HG03469 (cell line): ENCODE measurements around the gene DHRS11.

Experiments used
- ATAC-seq: cut with Tn5 transposase; IDR thresholded peaks from one replicate; pipeline ENCODE4 v1.9.1; 2021; ENCODE audit warnings: mild to moderate bottlenecking, moderate library complexity, moderate number of reproducible peaks; ENCODE audit not compliant: unreplicated experiment

DHRS11 gene

DNA sequence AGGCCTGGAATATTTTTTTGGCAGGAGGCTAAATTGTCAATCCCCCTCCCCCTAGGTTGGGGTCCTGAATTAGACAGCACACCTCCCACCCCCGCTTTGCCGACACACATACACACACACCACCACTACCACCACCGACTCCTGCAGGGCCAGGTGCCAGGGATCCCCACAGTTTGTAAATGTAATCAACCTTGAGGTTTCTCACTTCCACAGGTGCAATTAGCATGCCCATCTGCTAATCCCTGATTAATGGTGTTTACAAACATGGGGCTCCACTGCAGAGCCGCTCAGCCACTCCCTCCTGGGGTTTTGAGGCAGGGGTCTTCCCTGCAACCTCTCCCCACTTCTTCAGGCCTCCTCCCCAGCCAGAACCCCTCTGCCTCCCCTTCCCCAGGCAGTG, 21.5 kb downstream of the DHRS11 start:
- ATAC-seq: no peak

DNA sequence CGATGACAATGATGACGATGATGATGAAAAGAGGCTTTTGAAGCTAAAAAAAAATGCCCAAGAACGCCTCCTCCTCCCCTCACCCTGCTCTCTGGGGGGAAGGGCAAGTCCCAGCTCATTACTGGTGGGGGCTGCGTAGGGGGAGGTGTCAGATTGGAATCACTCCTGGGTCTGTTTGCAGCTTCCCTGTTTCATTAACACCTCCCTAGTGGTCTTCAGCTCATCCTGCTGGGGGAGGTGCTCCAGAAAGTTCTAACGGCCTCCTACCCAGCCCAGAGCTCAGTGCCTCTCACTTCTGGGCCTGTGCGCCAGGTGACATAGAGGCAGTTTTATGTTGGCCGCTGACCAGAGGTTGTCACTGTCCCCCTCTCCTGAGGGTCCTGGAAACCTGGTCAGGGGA, 22.4 kb downstream of the DHRS11 start:
- no peak for ATAC-seq

- no peak for ATAC-seq
These were observed 23.3 kb downstream of the DHRS11 start for GRCh38 chr17:36614933-36615332.

- ATAC-seq: no peak
These were observed 24.7 kb downstream of the DHRS11 start for GRCh38 chr17:36616061-36617029.

GRCh38 chr17:36617773-36618172, 26.1 kb downstream of the DHRS11 start:
- ATAC-seq: no peak

DNA sequence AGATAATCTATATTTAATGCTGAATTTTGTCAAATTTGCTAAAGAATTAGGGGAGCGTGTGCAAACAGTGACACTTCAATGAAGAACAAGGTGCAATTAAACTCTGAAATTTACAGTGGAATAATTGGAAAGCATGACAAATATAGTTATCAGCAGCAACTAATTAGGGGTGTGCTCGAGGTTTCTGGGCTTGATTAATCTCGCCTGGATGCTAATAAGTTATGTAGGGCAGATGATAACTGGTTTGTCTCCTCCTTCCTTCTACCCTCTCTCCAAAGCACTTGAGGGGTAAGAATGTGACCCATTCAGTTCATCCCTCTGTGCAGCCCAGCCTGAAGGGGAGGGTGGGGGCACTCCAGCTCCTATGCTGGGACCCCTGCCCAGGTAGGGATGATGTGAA, 31.6 kb downstream of the DHRS11 start:
- ATAC-seq: no peak

GRCh38 chr17:36625188-36625587, 33.5 kb downstream of the DHRS11 start:
- no peak for ATAC-seq

DNA sequence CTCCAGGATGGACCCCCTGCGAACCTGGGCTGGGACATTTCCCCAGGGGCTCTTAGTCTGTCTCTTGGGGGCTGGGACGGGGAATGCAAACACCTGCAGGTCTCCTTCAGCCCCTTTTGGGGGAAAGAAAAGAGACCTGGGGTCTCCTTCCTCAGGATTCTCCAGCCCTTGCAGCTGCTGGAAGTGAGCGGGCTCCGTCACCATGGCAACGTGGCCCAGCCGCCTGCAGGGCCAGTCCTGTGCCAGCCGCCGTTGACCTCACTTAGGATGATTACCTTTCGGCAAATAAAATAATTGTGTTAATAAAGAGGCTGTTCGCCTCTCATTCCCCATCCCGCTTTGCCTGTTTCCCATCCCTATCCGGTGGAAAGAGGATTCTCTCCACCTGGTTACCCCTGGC, 35.4 kb downstream of the DHRS11 start:
- no peak for ATAC-seq

- no peak for ATAC-seq
These were observed 36.9 kb downstream of the DHRS11 start for GRCh38 chr17:36628576-36628975.

GRCh38 chr17:36629252-36629847, 37.7 kb downstream of the DHRS11 start:
- ATAC-seq: no peak

- ATAC-seq: no peak
These were observed 38.4 kb downstream of the DHRS11 start for GRCh38 chr17:36629970-36630502.

DNA sequence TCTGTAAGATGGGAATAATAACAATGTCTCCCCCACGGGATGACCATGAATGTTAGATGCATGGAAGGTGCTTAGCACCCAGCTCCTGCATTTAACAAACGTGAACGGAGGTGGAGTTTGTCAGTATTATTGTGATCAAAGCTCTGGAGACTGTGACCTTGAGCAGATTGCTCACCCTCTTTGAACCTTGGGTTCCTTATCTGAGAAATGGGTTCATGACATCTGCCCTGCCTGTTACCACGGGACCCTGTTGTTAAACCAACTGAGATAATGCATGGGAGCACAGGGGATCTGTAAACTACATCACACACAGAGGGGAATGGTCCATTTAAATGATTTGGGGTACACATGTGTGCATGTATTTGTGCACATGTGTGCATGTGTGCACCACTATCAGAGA, 39.3 kb downstream of the DHRS11 start:
- no peak for ATAC-seq

DNA sequence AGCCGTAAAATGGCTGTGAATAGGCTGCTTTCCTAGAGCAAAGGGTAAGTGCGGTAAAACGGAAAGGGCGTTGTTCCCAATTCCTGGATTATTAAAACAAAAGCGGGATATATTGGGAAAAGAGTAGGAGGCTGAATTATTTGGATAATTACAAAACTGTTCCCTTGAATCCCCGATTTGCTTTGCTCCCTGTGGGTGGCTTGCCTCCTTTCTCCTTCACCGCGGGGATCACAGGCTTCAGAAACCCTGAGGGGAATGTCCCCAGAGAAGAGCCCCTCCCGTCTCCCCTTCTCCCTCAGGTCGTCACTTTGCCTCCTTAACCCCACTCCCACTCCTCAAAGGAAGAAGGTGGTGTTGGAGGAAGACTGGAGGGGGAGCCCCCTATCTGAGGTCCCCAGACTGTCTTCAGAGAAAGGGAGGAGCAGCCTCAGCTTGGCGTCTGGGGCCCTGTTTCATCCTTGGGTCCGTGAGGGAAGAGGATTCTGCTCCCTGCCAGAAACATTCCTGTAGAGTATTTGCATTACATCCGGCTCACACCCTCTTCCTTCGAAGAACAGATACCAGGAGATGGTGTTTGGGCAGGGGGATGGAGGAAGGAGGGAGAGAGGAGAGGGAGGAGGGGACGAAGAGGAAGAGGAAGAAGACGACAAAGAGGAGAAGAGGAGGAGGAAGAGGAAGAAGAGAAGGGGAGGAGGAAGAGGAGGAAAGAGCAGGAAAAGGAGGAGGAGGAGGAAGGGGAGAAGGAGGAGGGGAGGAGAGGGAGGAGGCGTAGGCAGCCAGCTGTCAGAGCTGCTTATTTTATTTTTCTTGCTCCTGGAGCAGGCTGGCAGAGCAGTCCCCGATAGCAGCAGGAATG, 41.5 kb downstream of the DHRS11 start:
- no peak for ATAC-seq

GRCh38 chr17:36640346-36640745, 48.7 kb downstream of the DHRS11 start:
- no peak for ATAC-seq

- no peak for ATAC-seq
These were observed 49.2 kb downstream of the DHRS11 start for GRCh38 chr17:36640836-36641235.

DNA sequence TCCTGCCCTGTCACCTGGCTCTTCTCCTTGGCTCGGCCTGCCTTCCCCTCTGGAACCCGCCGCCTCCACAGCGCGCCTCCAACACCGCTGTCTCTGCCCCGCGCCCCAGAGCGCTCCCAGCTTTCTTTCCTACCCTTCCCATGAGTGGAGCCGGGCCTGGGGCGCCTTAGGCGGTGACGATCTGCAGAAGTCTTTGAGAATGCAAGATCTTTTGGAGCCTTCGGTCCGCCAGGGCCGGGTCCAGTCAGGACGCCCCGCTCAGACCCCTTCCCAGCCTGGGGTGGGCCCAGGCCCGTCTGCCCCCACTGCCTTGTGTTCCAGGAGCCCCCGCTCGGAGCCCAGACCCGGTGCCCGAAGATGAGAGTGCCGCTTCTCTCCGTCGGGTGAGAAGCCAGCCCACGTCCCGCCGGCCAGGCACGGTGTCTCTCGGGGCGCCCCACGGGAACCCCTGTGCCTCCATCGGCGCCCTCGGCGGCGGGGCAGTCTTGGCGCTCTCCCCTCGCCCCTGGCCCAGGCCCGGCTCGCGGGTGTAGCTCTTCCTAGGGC, 49.7 kb downstream of the DHRS11 start:
- no peak for ATAC-seq

DNA sequence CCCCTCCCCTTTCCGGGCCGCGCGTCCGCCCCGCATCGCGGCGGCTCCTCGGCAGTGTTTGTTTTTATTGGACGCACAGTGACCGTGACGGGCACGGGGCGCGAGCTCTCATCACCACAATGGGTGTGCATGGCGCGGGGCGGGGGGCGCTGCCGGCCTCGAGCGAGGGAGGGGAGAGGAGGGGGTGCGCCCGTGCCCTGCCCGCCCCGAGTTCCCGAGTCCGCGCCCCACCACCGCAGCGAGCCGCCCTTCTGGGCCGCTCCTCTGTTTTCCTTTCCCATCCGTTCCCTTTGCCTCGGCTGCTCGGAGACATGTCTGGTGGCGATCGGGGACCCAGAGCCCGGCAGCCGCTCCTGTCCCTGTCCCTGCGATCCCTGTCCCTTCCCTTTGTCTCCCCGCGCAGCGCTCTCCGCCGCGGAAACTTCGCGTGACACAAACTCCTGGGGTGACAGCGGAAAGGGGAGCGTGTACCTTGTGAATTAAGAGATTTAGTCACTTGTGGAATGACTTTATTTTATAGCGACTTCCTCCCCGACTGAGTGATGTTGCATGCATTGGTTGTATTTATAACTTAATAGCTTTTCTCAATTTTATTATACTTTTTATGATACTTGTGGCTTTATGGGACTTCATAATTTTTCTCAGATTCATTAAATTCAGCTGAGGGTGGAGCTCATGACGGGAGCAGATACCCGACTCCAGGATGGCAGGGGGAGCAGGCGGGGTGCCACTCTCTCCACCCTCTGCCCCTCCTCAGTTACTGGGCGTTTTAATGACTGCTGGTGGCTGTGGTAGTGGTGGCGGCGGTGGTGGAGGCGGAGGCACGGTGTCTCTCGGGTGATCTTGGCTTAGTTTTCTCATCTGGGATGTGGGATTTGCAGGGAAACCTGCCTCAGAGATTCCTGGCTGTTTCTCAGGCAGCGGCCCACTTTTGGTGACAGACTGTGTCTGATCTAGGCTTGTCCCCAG, 50.5 kb downstream of the DHRS11 start:
- no peak for ATAC-seq

DNA sequence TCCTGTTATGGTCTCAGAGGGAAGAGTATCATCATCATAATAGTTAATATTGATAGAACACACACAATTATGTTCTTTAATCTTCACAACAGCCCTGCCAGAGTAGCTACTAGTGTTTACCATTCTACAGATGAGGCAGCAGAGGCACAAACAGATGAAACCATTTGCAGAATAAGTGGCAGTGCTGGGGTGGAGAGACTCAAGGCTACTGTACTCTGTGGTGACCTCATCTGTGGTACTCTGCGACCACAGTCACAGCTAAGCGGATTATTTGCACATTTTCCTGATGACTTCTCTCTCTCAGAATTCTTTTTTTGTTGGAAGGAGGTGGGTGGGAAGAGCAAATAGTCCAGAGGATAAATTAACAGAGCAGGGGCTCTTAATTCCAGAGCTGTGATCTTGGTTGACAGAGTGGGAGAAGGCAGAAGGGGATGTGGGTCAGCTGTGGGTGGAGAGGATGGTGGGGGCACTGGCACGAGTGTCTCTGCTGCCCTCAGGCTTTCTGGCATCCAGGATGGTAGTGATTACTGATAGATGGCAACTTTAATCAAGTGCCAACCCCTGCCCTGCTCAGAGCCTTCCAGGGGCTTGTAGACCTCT, 51.5 kb downstream of the DHRS11 start:
- no peak for ATAC-seq

GRCh38 chr17:36645422-36645821, 53.7 kb downstream of the DHRS11 start:
- ATAC-seq: no peak
